HL-60 (cell line): ENCODE data around the gene IZUMO2.

Source experiments
- CTCF ChIP-seq: IDR thresholded peaks from one replicate; pipeline ENCODE4 v1.5.1; 2011; ENCODE audit warnings: low read length, control low read depth, inconsistent platforms; ENCODE audit not compliant: insufficient read depth
- POLR2AphosphoS5 ChIP-seq: IDR thresholded peaks from 2 replicates; pipeline ENCODE4 v1.6.1; 2012; ENCODE audit warnings: low read depth
- REST ChIP-seq: IDR thresholded peaks from 2 replicates; pipeline ENCODE4 v1.6.1; 2012; ENCODE audit warnings: low read depth; ENCODE audit not compliant: insufficient replicate concordance
- SPI1 ChIP-seq: IDR thresholded peaks from 2 replicates; pipeline ENCODE4 v1.6.1; 2012; ENCODE audit warnings: low read depth, mild to moderate bottlenecking, borderline replicate concordance

GRCh38 chr19:50173127-50173526 lies 10.0 kb upstream of the IZUMO2 start:
- TF ChIP-seq CTCF: no peak
- TF ChIP-seq REST: no peak
- no peak for TF ChIP-seq SPI1
- no peak for TF ChIP-seq POLR2AphosphoS5
